Measurements from ENCODE around the gene DRD1. TPM values are rescaled to one million over a fixed set of nuclear protein-coding genes. Genes with fewer than 3 reads are reported as not detected.
"Not testable (repeated sequence)": the region's sequence is repeated elsewhere in the genome, so short reads cannot be mapped to it uniquely, and the experiment has no call there.

Gene DRD1
- total and polyA plus RNA-seq, 2 experiments from 2014 or later: 1.3 to 4.0 TPM

DNA sequence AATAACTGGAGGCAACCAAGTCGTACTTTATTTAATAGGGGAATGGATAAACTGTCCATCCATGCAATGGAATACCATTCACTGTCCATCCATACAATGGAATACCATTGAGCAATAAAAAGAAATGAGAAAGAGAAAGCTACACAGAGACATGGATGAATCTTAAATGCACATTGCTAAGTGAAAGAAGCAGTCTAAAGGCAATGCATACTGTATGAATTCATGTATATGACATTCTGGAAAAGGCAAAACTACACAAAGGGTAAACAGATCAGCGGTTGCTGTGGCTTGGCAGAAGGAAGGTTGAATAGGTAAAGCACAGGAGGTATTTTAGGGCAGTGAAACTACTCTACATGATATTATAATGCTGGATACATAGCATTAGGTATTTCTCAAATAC lies 16.2 kb downstream of the DRD1 start:
- DNase-seq (ENCODE audit: low read depth in 1 of 2, low spot score in 1 of 2): no peak
- Histone ChIP-seq H3K27ac (no peak overlapping the region), H3K4me3 (no peak overlapping the region), H3K27me3 (no peaks in the 10 kb centered on the region), H3K9me3 (ENCODE audit: low read depth) (no peaks in the 10 kb centered on the region), H3K4me1 (ENCODE audit: low read depth) (no peaks in the 10 kb centered on the region), H3K36me3 (no peaks in the 10 kb centered on the region)
- TF ChIP-seq, protein P1, sequence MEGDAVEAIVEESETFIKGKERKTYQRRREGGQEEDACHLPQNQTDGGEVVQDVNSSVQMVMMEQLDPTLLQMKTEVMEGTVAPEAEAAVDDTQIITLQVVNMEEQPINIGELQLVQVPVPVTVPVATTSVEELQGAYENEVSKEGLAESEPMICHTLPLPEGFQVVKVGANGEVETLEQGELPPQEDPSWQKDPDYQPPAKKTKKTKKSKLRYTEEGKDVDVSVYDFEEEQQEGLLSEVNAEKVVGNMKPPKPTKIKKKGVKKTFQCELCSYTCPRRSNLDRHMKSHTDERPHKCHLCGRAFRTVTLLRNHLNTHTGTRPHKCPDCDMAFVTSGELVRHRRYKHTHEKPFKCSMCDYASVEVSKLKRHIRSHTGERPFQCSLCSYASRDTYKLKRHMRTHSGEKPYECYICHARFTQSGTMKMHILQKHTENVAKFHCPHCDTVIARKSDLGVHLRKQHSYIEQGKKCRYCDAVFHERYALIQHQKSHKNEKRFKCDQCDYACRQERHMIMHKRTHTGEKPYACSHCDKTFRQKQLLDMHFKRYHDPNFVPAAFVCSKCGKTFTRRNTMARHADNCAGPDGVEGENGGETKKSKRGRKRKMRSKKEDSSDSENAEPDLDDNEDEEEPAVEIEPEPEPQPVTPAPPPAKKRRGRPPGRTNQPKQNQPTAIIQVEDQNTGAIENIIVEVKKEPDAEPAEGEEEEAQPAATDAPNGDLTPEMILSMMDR (IDR thresholded peaks at IDR 0.05; ENCODE audit: low read depth, low read length): no peak

DNA sequence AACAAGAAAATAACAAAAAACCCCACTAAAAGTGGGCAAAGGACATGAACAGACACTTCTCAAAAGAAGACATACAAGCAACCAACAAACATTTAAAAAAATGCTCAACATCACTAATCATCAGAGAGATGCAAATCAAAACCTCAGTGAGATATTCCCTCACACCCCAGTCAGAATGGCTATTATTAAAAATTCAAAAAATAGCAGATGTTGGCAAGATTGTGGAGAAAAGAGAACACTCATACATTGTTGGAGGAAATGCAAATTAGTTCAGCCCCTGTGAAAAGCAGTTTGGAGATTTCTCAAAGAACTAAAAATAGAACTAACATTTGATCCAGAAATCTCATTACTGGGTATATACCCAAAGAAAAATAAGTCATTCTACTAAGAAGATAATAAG lies 19.4 kb downstream of the DRD1 start:
- H3K4me1 ChIP-seq (ENCODE audit: low read depth); H3K9me3 ChIP-seq (ENCODE audit: low read depth); DNase-seq (ENCODE audit: low read depth in 1 of 2, low spot score in 1 of 2); H3K4me3 ChIP-seq; H3K27me3 ChIP-seq; H3K36me3 ChIP-seq; H3K27ac ChIP-seq: not testable (repeated sequence)

DNA sequence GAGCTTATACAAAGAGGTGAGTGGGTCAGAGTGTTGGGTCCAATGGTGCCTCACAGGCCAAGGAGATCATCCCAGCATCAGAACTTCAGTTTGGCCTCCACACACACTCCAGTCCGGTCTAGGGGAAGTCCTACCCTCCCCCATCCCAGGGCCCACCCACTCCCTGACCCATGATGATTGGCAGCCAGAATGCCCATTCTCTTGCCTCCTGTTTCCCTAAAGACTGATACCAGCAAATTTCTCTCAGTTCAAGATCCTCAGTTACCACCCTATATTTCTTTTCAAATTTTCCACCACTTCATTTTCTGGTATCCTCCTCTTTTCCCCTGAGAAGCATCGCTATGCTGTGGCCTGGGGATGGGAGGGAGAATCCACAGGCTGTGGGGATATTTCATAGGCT lies 21.9 kb downstream of the DRD1 start:
- no peak overlapping the region for H3K4me3 ChIP-seq
- no peak for DNase-seq (ENCODE audit: low read depth in 1 of 2, low spot score in 1 of 2)
- no peaks in the 10 kb centered on the region for H3K36me3 ChIP-seq
- H3K27ac ChIP-seq: no peak overlapping the region
- H3K4me1 ChIP-seq (ENCODE audit: low read depth): no peaks in the 10 kb centered on the region
- TF ChIP-seq, protein P1 (IDR thresholded peaks at IDR 0.05; ENCODE audit: low read depth, low read length): no peak
- no peaks in the 10 kb centered on the region for H3K27me3 ChIP-seq
- no peaks in the 10 kb centered on the region for H3K9me3 ChIP-seq (ENCODE audit: low read depth)

DNA sequence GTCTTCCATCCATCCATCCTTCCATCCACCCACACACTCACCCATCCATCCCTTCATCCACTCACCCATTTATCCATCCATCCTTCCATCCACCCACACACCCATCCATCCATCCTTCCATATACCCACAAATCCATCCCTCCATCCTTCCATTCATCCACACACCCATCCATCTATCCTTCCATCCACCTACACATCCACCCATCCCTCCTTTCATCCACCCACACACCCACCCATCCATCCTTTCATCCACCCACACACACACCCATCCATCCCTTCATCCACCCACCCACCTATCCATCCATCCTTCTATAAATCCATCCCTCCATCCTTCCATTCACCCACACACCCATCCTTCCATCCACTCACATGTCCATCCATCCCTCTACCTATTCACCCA lies 23.6 kb downstream of the DRD1 start:
- no peaks in the 10 kb centered on the region for H3K36me3 ChIP-seq
- no peak overlapping the region for H3K4me3 ChIP-seq
- H3K27ac ChIP-seq: no peak overlapping the region
- no peaks in the 10 kb centered on the region for H3K9me3 ChIP-seq (ENCODE audit: low read depth)
- TF ChIP-seq, protein P1 (IDR thresholded peaks at IDR 0.05; ENCODE audit: low read depth, low read length): no peak
- H3K4me1 ChIP-seq (ENCODE audit: low read depth): no peaks in the 10 kb centered on the region
- no peak for DNase-seq (ENCODE audit: low read depth in 1 of 2, low spot score in 1 of 2)
- no peaks in the 10 kb centered on the region for H3K27me3 ChIP-seq

DNA sequence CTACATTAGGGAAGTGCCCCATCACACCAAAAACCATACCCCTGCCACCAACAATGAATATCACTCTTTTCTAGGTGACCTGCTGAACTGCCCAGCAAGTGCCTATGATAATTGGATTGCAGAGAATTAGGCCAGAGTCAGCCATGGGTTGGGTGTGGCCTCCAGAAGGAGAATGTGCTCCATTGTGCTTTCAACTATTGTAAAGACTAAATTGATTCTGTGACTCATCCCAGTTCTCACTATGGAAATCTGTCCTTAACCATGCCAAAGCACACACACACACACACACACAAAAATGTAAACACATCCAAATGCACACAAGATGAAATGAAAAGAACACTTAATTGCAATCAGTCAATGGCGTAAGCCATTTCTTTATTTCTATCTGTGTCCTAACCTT lies 25.7 kb downstream of the DRD1 start:
- no peak for DNase-seq (ENCODE audit: low read depth in 1 of 2, low spot score in 1 of 2)
- Histone ChIP-seq H3K9me3 (ENCODE audit: low read depth) (no peaks in the 10 kb centered on the region), H3K27ac (no peak overlapping the region)

DNA sequence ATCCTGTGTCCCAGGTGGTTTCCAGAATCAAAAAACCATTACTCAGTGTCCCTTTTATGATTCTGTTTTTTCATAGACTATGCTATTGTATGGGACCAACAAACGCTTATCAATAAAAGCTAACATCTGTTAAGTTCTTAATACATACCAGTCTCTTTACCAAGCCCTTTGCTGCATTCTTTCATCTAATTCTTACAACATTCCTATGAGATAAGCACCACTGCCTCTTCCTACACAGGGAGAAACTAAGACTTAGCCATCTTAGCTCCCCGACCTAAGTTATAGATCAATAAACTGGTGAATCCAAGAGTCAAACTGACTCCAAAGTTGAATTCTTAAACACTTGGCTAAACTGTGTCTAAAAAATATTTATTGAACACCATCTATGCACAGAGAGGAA lies 26.6 kb downstream of the DRD1 start:
- Histone ChIP-seq H3K4me1 (ENCODE audit: low read depth) (no peaks in the 10 kb centered on the region), H3K36me3 (no peaks in the 10 kb centered on the region), H3K9me3 (ENCODE audit: low read depth) (no peaks in the 10 kb centered on the region), H3K27ac (no peak overlapping the region), H3K4me3 (no peak overlapping the region), H3K27me3 (no peaks in the 10 kb centered on the region)
- TF ChIP-seq, protein P1 (IDR thresholded peaks at IDR 0.05; ENCODE audit: low read depth, low read length): no peak
- no peak for DNase-seq (ENCODE audit: low read depth in 1 of 2, low spot score in 1 of 2)

More for the DNA sequence above, 25.7 kb downstream of the DRD1 start:
- Histone ChIP-seq H3K4me1 (ENCODE audit: low read depth) (no peaks in the 10 kb centered on the region), H3K4me3 (no peak overlapping the region), H3K36me3 (no peaks in the 10 kb centered on the region), H3K27me3 (no peaks in the 10 kb centered on the region)
- TF ChIP-seq, protein P1 (IDR thresholded peaks at IDR 0.05; ENCODE audit: low read depth, low read length): no peak

Measured in cardiac muscle cell (in vitro differentiated cells and primary cell).